Bronchial epithelial cell (primary cell): Measurements from ENCODE around the gene RBM6. TPM values are rescaled to one million over a fixed set of nuclear protein-coding genes. Genes with fewer than 3 reads are reported as not detected.

Source experiments
- DNase-seq: peaks from one replicate; pipeline ENCODE4 v3.0.0-alpha.2; 2010; ENCODE audit warnings: low read depth
- FAIRE-seq: peaks from 2 replicates; lab custom pipeline; 2011; peaks lifted over from hg19 to GRCh38; lab: Jason Lieb, UNC
- H3K27me3 ChIP-seq: 2 replicates; pipeline ENCODE4 v1.5.1; 2011; ENCODE audit warnings: low read length; ENCODE audit not compliant: control insufficient read depth, insufficient read depth
- H3K36me3 ChIP-seq: 2 replicates; pipeline ENCODE4 v1.5.1; 2011; ENCODE audit warnings: low read length; ENCODE audit not compliant: control insufficient read depth, insufficient read depth
- H3K4me3 ChIP-seq: 2 replicates; pipeline ENCODE4 v1.5.1; 2011; ENCODE audit warnings: mild to moderate bottlenecking, low read depth, low read length, control low read depth
- CTCF ChIP-seq: IDR thresholded peaks from 2 replicates; pipeline ENCODE4 v1.5.1; 2011; ENCODE audit warnings: mild to moderate bottlenecking, moderate library complexity, low read length, control low read depth, inconsistent platforms; ENCODE audit not compliant: insufficient read depth, severe bottlenecking
- total RNA-seq: library from RNA; depleted of rRNA; stranded (reverse); fragments of >200 nt; gene quantifications from 2 replicates; pipeline ENCODE4 v1.2.1, GENCODE V29; 2014

Gene RBM6
- total RNA-seq, 1 donor from 2014 or later: 35.5 TPM

DNA sequence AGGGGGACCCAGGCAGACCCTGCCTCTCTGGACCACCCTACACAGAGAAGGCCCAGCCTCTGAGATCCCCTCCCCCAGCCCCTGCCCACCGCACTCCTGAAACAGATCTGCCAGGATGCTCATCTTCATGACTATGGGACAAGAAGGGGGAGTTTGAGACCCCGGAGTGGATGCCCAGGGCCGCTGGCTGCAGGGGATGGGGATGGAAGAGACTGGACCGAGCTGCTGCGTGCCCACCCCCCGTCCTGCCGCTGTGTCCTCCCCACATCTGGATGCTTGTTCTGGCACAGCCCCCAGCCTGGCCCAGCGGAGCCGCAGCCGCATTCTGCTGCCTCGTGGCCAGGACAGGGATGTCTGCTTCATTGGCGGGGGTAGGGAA is 184.8 kb downstream of the RBM6 start:
- no peak for TF ChIP-seq CTCF
- DNase-seq (no peak), FAIRE-seq (no peak)
- H3K4me3 ChIP-seq: no peak overlapping the region
- H3K27me3 ChIP-seq: no peaks in the 10 kb centered on the region
- H3K36me3 ChIP-seq: no peaks in the 10 kb centered on the region

GRCh38 chr3:50125541-50126286 is 185.8 kb downstream of the RBM6 start:
- Histone ChIP-seq H3K36me3 (no peaks in the 10 kb centered on the region), H3K27me3 (no peaks in the 10 kb centered on the region), H3K4me3 (no peak overlapping the region)
- no peak for DNase-seq
- FAIRE-seq: no peak
- TF ChIP-seq CTCF: no peak

- no peak for DNase-seq
- H3K27me3 ChIP-seq: no peaks in the 10 kb centered on the region
- no peak for FAIRE-seq
- no peaks in the 10 kb centered on the region for H3K36me3 ChIP-seq
- H3K4me3 ChIP-seq: no peak overlapping the region
- no peak for TF ChIP-seq CTCF
These were observed 186.6 kb downstream of the RBM6 start for GRCh38 chr3:50126287-50127211.

Other genes starting within 250 kb of the RBM6 start
- not detected in 2 replicates for gene AMIGO3, start 220.5 kb upstream of the RBM6 start, total RNA-seq
- gene GMPPB, start 216.2 kb upstream of the RBM6 start, total RNA-seq: 28.4 and 57.7 TPM in 2 replicates
- 20.3 and 27.1 TPM in 2 replicates for gene IP6K1, start 153.6 kb upstream of the RBM6 start, total RNA-seq
- gene CDHR4, start 140.3 kb upstream of the RBM6 start, total RNA-seq: not detected in 2 replicates
- 19.5 and 21.6 TPM in 2 replicates for gene INKA1, start 136.9 kb upstream of the RBM6 start, total RNA-seq
- gene UBA7, start 126.2 kb upstream of the RBM6 start, total RNA-seq: 0.53 and 0.64 TPM in 2 replicates
- gene TRAIP, start 83.6 kb upstream of the RBM6 start, total RNA-seq: 0.79 and 1.2 TPM in 2 replicates
- gene CAMKV, start 70.2 kb upstream of the RBM6 start, total RNA-seq: 0.13 and 0.26 TPM in 2 replicates
- gene MST1R, start 36.3 kb upstream of the RBM6 start, total RNA-seq: 20.4 and 33.7 TPM in 2 replicates
- gene MON1A, start 10.3 kb upstream of the RBM6 start, total RNA-seq: 9.1 and 15.8 TPM in 2 replicates
- gene RBM5, start 148.8 kb downstream of the RBM6 start, total RNA-seq: 80.3 and 129 TPM in 2 replicates
- 35.5 and 76.0 TPM in 2 replicates for gene SEMA3F, start 215.2 kb downstream of the RBM6 start, total RNA-seq